GM23338 (cell line): Measurements from ENCODE around the gene TAF3.

Experiments
- EZH2 ChIP-seq: fragments of 200-600 bp; sonication (generic); IDR thresholded peaks from one replicate; pipeline ENCODE4 v1.8.0; 2017; ENCODE audit warnings: antibody characterized with exemption, mild to moderate bottlenecking, low read depth; ENCODE audit not compliant: unreplicated experiment
- EZH2phosphoT487 ChIP-seq: fragments of 200-600 bp; sonication (generic); IDR thresholded peaks from one replicate; pipeline ENCODE4 v1.8.1; 2018; ENCODE audit warnings: antibody characterized with exemption; ENCODE audit not compliant: unreplicated experiment

DNA sequence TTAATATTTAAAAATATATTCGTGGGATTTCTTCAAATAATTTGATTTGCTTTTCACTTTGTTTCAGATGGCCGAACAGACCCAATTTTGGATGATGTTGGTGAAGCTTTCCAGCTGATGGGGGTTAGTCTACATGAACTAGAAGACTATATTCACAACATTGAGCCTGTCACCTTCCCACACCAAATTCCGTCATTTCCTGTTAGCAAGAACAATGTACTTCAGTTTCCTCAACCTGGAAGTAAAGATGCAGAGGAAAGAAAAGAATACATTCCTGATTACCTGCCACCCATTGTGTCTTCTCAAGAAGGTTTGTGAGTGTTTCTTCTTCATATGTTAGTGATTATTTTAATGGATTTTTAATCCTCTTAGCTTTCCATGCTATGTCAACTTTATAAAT lies 5.9 kb downstream of the TAF3 start:
- TF ChIP-seq EZH2, result no peak
- no peak for TF ChIP-seq EZH2phosphoT487
